ENCODE measurements around the gene HOXB6.

- no peak for TF ChIP-seq EZH2 (IDR thresholded peaks at IDR 0.05)
- TF ChIP-seq POLR2AphosphoS5 (IDR thresholded peaks at IDR 0.05; ENCODE audit: borderline replicate concordance, low read depth, low read length), result no peak
Measured at GRCh38 chr17:48567209-48567608, 37.6 kb downstream of the HOXB6 start.

All from SK-N-MC (cell line).